Activated CD4-positive, alpha-beta T cell treated with anti-CD3 and anti-CD28 coated beads for 4 hours (primary cell): Measurements from ENCODE around the gene RAB11FIP4.

Experiments
- DNase-seq, 2 donors: peaks; one replicate each; pipeline ENCODE4 v3.0.0-alpha.2; 2020

The RAB11FIP4 gene

GRCh38 chr17:31527606-31528005 lies 136.1 kb downstream of the RAB11FIP4 start:
- no peak for DNase-seq

- no peak for DNase-seq
Observed at GRCh38 chr17:31528291-31528874, 136.9 kb downstream of the RAB11FIP4 start.

DNA sequence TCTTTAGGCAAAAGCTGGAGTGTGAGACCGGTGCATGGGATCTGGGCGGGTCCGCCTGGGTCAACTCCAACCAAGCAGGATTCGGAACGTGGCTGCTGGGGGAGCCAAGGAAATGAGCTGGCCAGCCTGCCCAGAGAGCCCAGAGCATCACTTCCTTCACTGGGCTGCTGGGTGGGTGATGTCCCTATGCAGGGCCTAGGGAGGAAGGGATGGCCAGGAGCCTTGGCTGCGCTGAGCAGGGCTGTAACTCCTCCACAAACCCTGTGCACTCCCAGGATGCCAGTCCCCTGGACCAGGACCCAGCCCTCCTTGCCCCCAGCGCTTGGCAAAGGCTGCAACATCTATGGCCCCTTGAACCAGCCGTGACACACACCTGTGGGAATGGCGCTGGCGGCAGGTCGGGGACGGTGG lies 138.4 kb downstream of the RAB11FIP4 start:
- DNase-seq: no peak

DNA sequence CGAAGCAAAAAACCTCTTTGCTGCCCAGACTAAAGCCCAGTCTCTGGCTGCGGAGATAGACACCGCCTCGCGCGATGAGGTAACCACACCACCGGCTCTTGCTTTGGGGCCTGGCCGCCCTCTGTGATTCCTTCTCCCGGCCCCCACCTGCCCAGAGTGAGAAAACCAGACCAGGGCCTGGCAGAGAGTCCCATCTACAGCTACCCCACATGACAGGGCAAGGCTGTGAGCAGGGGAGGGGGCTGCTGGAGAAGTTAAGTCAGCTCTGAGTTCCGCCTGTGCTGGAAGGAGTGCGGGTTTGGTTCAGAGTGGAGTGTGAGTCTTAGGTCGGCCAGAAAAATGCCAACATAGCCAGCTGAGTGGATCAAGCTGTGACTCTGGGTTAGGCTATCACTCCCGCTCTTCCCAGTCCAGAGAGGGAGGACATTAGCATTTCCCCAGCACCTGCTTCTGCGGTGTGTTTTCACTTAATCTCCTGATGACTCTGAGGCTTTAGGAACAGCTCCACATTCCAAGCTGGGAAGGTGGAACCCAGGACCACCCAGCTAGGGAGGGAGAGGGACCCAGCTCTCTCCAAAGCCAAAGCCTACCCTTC lies 139.0 kb downstream of the RAB11FIP4 start:
- DNase-seq: no peak

DNA sequence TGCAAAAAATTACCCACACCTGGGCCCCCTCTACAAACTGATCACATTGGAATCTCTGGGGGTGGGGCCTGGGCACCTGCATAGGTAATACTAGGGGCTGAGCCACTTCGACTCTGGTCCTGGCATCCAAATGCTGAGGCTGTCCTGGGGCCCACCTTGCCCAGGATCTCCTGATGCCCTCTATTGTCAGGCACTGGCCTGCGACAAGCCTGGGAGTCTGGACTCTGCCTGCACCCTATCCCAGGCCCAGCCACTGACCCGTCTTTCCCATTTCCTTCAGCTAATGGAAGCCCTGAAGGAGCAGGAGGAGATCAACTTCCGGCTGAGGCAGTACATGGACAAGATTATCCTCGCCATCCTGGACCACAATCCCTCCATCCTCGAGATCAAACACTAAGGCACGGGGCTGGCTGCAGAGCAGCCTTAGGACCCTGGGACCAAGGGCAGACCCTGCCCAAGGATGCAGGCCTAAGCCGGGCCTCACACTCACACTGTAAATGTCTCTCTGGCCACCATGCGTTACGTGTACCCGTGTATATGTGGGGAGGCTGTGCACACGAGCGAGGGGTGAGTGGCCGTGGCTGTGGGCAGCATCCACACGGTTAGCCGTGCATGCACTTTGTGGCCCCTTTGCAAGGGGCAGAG lies 140.0 kb downstream of the RAB11FIP4 start:
- no peak for DNase-seq

- DNase-seq: no peak
Observed at GRCh38 chr17:31532081-31532480, 140.6 kb downstream of the RAB11FIP4 start.

DNA sequence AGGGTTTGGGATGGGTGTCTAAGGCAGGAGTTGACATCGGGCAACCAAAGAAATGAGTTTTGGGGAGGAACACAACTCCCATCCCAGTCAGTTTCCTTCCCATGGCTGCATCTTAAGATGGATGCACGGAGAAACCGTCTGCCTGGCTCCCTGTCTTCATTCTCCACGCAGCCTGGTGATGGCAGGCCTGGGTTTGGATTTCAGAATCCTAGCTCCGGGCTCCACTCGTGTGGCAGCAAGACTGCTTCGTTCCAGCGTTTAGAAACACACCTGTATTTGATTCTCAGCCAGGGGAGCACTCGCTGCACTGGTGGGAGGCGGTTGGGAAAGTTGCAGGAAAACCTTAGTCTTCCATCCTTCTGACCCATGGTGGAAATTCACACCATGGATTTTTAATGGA lies 141.1 kb downstream of the RAB11FIP4 start:
- DNase-seq: no peak

DNA sequence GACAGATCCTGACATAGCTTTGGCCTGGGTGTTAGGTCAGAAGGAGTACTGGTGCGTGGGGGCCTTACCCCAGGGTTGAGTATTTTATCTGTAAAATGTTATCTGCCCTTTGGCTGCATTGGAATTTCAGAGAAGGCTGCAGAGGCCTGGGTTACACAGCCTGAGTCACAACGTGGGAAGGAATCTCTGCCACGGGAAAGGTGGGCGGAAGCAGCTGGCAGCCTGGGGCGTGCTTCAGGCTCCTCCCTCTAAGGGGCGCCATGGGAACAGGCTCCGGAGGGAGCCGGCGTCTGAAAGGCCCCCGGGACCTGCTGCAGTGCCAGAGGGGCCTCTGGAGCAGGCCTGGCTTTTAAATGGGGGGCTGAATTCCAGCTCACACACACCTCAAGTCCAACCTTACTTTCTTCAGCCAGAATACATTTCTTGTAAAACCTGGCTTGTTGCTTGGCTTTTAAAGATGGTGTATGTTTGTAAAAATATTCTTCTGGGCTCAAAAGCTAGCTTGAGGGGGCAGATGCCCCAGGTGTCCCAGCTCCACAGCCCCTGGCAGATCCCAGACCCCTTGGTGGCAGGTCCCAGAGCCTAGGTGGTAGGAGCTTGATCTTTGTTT lies 142.2 kb downstream of the RAB11FIP4 start:
- peak; percentile 47 for DNase-seq

- DNase-seq: no peak
Observed at GRCh38 chr17:31534223-31534888, 142.9 kb downstream of the RAB11FIP4 start.

- DNase-seq: no peak
Observed at GRCh38 chr17:31535581-31535981, 144.1 kb downstream of the RAB11FIP4 start.

GRCh38 chr17:31536451-31536850 lies 145.0 kb downstream of the RAB11FIP4 start:
- DNase-seq: no peak

DNA sequence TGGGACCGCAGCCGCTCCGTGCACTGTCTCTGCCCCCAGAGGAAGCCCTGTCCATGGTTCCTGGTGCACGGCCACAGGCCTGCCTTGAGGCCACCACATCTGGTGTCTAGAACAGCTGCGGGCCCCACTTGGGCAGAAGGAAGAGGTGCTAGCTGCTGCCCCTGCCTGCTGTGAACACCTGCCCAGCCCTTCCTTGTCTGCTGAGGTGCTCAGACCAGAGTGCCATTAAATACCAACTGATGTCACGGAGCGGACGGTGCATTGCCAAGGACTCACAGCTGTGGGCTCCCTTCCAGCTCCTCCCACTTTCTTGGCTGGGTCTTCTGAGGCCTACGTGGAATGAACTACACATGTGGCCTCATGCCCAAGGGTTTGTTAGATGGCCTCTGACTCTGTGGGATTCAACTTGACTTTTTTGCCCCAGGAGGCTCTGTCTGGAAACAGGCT lies 146.1 kb downstream of the RAB11FIP4 start:
- no peak for DNase-seq

- no peak for DNase-seq
Observed at GRCh38 chr17:31538080-31538762, 146.7 kb downstream of the RAB11FIP4 start.

GRCh38 chr17:31540602-31541307 lies 149.3 kb downstream of the RAB11FIP4 start:
- DNase-seq: no peak

DNA sequence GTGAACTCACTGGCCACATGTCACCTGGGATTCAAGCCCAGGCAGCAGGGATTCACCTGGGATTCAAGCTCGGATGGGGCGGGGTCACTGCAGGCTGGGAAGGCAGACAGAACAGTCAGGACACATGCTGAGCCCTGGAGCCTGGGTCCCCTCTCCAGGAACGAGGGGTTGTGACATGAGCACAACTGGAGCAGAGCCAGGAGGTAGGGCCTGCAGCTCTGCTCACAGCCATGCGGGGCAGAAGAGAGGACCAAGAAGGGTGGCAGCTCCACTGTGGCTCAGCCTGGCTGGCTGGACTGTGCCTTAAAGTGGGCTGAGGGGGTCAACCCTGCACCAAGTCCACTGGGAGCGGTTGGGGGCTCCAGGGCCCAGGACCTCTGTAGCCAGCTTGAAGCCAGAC lies 150.1 kb downstream of the RAB11FIP4 start:
- DNase-seq: no peak

DNA sequence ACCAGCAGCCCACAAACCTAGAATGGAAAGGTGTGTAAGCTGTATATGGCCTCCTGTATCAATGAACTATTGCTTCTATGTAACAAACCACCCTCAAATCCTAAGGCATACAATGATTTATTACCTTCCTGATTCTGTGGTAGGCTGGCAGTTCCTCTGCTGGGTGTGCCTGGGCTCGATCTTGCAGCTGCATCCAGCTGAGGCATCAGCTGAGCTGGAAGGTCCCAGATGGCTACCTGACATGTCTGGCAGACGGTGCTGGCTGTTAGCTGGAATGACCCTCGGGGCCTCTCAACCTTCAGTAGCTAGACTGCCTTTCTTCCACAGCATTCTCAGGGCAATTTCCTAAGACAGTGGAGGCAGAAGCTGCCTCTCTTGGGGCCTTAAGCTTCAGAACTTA lies 152.7 kb downstream of the RAB11FIP4 start:
- no peak for DNase-seq

DNA sequence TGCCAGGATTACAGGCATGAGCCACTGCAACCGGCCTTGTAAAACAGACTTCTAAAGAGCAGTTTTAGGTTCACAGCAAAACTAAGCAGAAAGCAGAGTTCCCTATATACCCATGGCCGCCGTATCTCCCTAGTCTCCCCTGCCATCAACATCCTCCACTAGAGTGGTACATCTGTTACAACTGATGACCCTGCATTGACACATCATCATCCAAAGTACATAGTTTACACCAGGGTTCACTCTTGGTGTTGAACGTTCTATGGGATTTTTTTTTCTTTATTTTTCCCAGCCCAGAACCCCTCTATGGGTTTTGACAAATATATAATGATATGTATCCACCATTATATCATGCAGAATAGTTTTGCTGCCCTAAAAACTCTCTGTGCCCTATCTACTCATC lies 155.2 kb downstream of the RAB11FIP4 start:
- no peak for DNase-seq

- no peak for DNase-seq
Observed at GRCh38 chr17:31548709-31549108, 157.2 kb downstream of the RAB11FIP4 start.

DNA sequence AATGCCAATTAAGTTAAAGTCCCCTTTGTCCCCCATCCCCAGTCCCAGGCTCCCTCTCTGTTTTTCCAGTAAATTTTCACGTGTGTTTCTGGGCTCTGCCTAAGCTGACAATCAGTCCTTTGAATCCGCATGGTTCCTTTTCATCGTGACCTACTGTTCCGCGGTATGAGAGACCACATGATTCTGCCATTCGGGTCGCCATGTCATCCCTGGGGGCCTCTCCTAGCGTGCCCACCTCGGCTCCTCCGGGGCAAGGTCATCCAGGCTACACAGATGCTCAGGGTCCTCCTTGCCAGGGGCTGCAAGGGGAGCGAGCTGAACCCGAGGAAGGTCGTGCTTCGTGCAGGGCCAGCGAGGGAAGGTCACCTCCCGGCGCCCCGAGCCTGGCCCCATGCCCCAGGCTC lies 157.6 kb downstream of the RAB11FIP4 start:
- DNase-seq: no peak

DNA sequence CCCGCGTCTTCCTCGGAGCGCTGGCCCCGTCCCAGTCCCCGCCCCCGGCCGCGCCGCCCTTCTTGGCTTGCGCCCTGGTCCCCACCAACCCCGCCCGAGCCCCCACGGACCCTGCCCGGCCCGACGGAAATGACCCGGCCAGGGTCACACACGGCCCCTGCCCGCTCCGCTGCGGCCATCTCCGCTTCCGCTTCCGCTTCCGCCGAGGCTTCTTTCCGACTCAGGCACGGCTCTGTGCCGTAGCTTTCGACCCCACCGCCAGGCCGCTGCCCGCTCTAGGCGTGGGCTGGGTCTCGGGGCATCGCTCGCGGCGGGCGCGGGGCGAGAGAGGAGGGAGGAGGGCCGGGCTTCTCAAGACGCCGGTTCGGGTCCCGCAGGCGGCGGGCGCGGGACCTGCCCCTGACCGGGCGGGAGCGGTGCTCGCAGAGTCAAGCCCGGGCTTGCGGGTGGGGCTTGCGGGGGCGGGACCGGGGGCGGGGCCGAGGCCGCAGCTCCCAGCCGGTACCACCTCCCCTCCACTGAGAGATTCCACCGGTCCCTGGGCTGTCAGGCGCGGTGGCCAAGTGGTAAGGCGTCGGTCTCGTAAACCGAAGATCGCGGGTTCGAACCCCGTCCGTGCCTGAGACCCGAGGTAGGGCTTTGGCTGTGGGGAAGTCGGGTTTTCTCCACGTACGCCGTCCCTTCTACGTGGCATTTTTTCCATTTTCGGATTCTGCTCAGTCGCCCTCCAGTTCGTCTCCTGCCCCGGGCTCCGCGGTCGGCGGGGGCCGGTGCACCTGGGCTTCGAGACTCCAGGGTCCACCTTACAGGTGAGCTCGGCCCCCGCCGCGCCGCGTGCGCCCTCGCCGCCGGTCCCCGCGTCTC lies 158.3 kb downstream of the RAB11FIP4 start:
- DNase-seq: peak; percentile 87 to 95

DNA sequence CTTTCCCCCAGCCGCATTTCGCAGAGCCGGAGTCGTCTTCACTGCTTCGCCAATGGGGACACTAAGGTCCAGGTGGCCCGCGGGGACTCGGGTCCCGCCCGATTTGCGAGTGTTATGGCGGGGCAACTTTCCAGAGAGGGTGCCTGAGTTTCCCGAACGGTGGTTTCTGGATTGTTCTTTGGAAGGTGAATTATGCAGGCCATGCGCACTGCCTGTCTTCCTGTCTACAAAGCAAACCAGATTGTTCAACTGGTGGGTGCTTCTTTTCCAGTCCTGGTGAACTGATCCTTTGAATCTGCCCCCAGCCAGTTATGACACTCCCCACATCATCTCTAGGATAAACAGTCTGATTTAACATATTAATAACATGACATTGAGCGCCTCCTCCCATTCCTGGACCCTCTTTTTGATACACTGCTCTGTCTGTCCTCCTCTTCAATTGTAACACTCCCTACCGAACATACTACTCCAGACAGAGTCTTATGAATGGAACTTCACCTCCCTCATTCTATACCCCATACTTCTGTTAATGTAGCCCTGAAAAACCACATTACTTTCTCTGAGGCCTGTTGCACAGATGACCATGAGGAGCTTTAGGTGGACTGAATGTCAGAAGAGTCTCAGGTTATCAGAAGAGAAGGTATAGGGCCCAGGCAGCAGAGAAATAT lies 159.0 kb downstream of the RAB11FIP4 start:
- no peak for DNase-seq
